Measurements from ENCODE around the gene ACTR6.
A peak's percentile ranks its signal among the peaks of the same experiment; 100 is the strongest.
"Not testable (repeated sequence)": the region's sequence is repeated elsewhere in the genome, so short reads cannot be mapped to it uniquely, and the experiment has no call there.

Gene ACTR6

GRCh38 chr12:100222173-100222572 lies 21.6 kb downstream of the ACTR6 start:
- DNase-seq = not testable (repeated sequence)

DNA sequence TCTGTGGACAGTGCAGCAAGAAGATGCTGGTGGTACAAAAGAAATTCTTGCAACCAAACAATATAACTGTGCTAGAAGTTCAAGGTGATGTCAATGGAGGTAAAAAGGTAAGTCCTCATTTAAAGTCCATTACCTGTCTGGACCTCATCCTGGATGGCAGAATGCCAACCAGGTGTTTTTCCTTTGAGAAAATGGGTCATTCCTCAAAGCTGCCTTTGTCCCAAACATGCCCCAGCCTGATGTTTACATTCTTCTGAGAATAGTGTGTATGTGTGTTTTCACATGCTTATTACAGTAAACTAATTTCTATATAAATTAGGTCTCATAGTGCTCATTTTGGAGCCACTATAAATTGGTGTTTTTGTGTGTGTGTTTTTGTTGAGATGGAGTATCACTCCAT lies 24.9 kb downstream of the ACTR6 start:
- no peak for DNase-seq

- no peak for DNase-seq
Measured at GRCh38 chr12:100229036-100229635, 28.5 kb downstream of the ACTR6 start.

DNA sequence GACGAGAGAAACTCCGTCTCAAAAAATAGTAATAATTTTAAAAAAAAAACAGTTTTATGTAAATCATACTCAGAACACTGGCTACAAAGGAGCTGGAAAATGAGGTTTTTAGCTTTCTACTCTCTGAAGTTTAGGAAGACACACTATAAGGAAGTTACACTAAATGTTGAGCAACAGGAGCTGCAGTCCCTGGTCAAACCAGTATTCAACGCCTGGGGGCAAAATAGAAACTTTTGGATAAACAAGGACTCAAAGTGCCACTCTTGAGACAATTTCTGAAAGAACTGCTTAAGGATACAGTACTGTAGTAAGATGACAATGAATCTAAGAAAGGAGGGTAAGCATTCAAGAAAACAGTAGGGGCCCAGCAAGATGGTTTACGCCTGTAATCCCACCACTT lies 29.3 kb downstream of the ACTR6 start:
- no peak for DNase-seq

DNA sequence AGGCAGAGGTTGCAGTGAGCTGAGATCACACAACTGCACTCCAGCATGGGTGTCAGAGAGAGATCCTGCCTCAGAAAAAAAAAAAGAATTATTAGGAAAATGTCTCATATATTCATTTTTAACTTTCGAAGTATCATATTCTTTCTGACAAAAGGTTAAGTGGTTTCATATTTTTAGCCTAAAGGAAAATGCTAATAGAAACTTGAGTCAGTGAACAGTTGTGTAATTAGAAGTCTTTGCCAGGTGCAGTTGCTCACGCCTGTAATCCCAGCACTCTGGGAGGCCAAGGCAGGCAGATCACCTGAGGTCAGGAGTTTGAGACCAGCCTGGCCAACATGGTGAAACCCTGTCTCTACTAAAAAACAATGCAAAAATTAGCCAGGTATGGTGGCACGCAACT lies 31.3 kb downstream of the ACTR6 start:
- not testable (repeated sequence) for DNase-seq

DNA sequence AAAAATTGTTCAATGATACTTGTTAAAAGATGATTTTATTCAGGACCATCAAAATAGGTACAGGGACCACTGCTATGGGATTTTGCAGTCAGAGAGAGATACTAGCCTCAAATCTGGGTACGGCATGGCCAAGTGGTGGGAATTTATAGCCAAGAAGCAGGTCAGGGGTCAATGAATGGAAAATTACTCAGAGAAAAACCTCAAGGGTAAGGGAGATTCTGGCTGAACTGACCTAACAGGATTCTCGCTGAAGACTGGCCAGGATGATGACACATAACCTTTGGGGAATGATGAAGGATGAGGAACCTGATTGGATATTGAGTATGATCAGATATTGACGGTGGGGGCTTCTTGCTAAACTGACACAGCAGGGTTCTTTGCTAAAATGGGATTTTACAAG lies 33.6 kb downstream of the ACTR6 start:
- no peak for DNase-seq

GRCh38 chr12:100234591-100235304 lies 34.1 kb downstream of the ACTR6 start:
- peak; percentile 15 for DNase-seq

- DNase-seq = no peak
Measured at GRCh38 chr12:100238801-100239200, 38.2 kb downstream of the ACTR6 start.

DNA sequence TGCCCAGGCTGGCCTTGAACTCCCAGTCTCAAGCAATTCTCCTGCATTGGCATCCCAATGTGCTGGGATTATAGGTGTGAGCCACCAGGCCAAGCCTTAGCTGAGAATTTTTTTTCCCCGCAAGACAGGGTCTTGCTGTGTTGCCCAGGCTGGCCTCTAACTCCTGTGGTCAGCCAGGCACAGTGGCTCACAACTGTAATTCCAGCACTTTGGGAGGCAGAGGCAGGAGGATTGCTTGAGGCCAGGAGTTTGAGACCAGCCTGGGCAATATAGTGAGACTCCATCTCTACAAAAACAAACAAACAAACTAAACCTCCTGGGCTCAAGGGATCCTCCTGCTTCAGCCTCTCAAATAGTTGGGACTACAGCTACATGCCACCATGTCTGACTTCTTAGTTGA lies 39.0 kb downstream of the ACTR6 start:
- no peak for DNase-seq

DNA sequence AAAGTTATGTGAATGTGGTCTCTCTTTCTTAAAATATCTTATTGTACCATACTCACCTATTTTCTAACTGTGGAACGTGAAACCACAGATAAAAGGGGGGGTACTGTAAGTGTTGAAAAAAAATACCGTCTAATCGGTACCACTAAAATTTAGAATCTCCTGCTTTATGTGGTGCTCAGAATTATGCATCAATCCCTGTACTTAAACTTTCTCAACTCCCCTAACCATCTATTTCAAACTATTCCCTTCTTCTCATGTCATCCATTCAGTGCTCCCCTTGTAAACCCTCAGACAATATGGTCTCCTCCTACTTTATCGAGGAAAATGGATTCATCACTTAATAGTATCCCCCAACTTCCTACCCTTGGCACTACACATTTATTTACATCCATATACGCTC lies 42.5 kb downstream of the ACTR6 start:
- DNase-seq = no peak

- no peak for DNase-seq
Measured at GRCh38 chr12:100247765-100248164, 47.1 kb downstream of the ACTR6 start.

GRCh38 chr12:100248886-100249285 lies 48.3 kb downstream of the ACTR6 start:
- DNase-seq = no peak

DNA sequence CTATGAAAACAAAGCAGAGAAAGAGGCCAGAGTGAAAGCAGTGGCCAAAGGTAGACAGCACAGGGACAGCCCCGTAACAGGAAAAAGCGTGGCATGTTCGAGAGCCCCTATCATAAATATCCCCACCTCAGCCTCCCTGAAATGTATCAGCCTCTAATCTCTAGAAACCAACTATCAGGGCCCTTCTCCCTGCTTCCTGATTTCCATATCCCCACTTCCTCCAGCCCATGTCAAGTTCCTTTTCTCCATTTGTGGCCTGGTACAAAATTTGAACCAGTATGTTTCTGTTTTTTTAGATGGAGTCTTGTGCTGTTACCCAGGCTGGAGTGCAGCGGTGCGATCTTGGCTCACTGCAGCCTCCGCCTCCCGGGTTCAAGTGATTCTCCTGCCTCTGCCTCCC lies 49.3 kb downstream of the ACTR6 start:
- DNase-seq = no peak

- no peak for DNase-seq
Measured at GRCh38 chr12:100251917-100252316, 51.3 kb downstream of the ACTR6 start.

- no peak for DNase-seq
Measured at GRCh38 chr12:100253437-100253836, 52.8 kb downstream of the ACTR6 start.

DNA sequence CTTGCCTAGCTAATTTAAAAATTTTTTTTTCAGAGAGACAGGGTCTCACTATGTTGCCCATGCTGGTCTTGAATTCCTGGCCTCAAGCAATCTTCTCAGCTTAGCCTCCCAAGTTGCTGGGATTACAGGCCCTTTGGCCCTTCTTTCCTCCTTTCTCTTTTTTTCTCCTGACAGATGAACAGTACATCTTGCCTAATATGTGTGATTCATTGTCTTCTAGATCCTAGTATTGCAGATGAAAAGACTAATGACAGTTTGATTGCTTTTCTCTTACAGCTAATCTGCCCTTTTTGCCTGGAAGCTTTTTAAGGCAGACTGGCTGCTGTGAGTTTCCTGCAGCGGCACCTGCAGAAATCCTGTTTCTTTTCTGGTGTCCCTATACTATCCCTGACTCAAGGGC lies 54.3 kb downstream of the ACTR6 start:
- no peak for DNase-seq

- DNase-seq = no peak
Measured at GRCh38 chr12:100258127-100258526, 57.5 kb downstream of the ACTR6 start.

DNA sequence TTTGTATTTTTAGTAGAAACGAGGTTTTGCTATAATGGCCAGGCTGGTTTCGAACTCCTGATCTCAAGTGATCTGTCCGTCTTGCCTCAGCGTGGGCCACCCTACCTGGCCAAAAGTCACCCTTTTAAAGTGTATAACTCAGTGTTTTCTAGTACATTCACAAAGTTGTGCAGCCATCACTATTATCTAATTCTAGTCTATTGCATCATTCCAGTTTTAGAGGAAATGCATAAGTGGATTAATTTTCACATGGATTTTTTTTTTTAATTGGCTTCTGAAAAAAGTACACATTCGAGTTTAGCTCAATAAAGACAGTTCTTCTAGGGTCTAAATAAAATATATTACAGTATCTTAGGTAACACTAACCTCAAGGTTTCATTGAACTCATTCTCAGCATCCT lies 62.5 kb downstream of the ACTR6 start:
- no peak for DNase-seq

DNA sequence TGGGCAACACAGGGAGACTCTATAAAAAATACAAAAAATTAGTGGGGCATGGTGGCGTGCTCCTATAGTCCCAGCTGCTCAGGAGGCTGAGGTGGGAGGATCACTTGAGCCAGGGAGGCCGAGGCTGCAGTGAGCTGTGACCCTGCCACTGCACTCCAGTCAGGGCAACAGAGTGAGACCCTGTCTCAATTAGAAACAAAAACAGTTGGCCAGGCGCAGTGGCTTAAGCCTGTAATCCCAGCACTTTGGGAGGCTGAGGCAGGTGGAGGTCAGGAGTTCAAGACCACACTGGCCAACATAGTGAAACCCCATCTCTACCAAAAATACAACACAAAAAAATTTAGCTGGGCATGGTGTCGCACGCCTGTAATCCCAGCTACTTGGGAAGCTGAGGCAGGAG lies 64.5 kb downstream of the ACTR6 start:
- DNase-seq = not testable (repeated sequence)

GRCh38 chr12:100265732-100266584 lies 65.3 kb downstream of the ACTR6 start:
- DNase-seq = no peak

DNA sequence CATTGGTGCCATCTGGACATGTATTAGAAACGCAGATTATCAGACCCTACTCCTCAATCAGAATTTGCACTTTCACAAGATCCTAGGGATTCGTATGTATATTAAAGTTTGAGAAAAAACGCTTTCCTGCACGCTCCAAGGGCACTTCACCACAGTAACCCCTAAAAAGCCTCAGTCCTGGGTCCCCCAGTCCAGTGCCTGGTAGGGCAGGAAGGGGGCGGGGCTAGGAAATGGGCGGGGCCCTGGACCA lies 65.9 kb downstream of the ACTR6 start:
- no peak for DNase-seq

DNA sequence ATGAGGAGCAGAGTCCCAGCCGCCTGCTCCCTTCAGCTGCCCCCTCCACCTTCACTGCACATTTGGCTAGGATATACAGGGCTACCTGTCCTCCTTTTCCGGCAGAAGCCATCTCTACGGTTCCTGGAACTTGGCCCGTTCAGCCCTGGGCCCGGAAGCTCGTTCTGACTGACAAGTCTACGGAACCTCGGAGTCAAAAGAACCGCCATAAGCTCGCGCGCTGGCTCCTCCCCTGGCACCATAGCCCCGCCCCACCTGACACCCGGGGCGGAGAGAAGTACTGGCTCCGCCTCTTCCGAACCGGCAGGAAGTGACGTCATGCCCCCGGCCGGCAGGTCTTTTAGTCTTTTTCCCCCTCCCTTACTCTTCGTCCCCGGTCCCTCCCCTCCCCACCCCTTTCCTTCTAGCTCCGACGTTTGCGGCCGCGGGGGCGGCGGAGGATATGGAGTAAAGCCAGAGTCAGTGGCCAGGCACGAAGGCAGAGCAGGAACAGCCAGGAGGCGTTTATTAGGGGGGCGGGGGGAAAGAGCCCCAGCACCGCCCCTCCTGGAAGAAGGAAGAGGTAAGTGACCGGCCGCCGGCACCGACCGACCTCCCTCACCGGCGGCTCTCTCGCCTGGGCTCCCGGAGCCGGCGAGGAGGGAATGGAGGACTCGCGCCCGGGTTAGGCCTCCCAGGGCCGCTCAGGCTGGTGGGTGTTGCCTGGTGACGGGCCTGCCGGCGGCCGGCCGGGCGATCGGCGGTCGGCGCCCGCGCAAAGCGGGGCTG lies 66.4 kb downstream of the ACTR6 start, which contains the start of the genes DEPDC4 and SCYL2:
Gene DEPDC4 (minus strand): TSS at position 245 of the 768 bp plus-strand sequence. CDS start 3 bp downstream, at position 242.
Gene SCYL2 (plus strand): TSS at position 343 of the 768 bp plus-strand sequence. CDS start 15,794 bp downstream, outside the sequence.
- DNase-seq = peak; percentile 90

- DNase-seq = no peak
Measured at GRCh38 chr12:100267603-100268281, 67.1 kb downstream of the ACTR6 start.

All from NCI-H2081 treated with DMSO at 0.1 percent for 48 hours (cell line).